ENCODE measurements around the gene DOCK8. TPM values are rescaled to one million over a fixed set of nuclear protein-coding genes. Genes with fewer than 3 reads are reported as not detected.
"Not testable (repeated sequence)": the region's sequence is repeated elsewhere in the genome, so short reads cannot be mapped to it uniquely, and the experiment has no call there.

The DOCK8 gene
- total RNA-seq, 2 experiments from 2014 or later, result 270 to 283 TPM

GRCh38 chr9:396396-396795 is 181.7 kb downstream of the DOCK8 start:
- no peak overlapping the region for H3K4me3 Mint-ChIP-seq
- H3K27ac Mint-ChIP-seq, result no peak overlapping the region
- ChIA-PET POLR2A (no interaction called here), CTCF (interaction anchor here (0.8 kb wide), 1 partner anchor 14 kb away, joined by 3 read pairs; no protein-coding TSS in a partner anchor)
- H3K27me3 Mint-ChIP-seq, result no peaks in the 10 kb centered on the region
- DNase-seq, result no peak
- H3K4me1 Mint-ChIP-seq, result no peaks in the 10 kb centered on the region
- peaks cover 70% of the 10 kb centered on the region for H3K36me3 Mint-ChIP-seq (ENCODE audit: low read depth)
- no peaks in the 10 kb centered on the region for H3K9me3 Mint-ChIP-seq

GRCh38 chr9:398085-398484 is 183.4 kb downstream of the DOCK8 start:
- CTCF ChIA-PET, result interaction anchor here (1.0 kb wide), 1 partner anchor 21 kb away, joined by 3 read pairs; no protein-coding TSS in a partner anchor
- Mint-ChIP-seq H3K27me3 (no peaks in the 10 kb centered on the region), H3K27ac (no peak overlapping the region), H3K9me3 (no peaks in the 10 kb centered on the region), H3K36me3 (ENCODE audit: low read depth) (peaks cover 75% of the 10 kb centered on the region), H3K4me1 (no peaks in the 10 kb centered on the region), H3K4me3 (no peak overlapping the region)
- no peak for DNase-seq
- POLR2A ChIA-PET, result no interaction called here

- Mint-ChIP-seq H3K4me3 (no peak overlapping the region), H3K9me3 (no peaks in the 10 kb centered on the region), H3K27ac (peak overlapping the region; percentile 41), H3K4me1 (no peaks in the 10 kb centered on the region), H3K27me3 (no peaks in the 10 kb centered on the region), H3K36me3 (ENCODE audit: low read depth) (peaks cover 76% of the 10 kb centered on the region)
- POLR2A ChIA-PET, result no interaction called here
- CTCF ChIA-PET, result interaction anchor here (0.9 to 1.6 kb wide), 2 partner anchors 12 to 23 kb away, joined by 3 to 4 read pairs; no protein-coding TSS in a partner anchor
- DNase-seq, result no peak
Observed at GRCh38 chr9:401223-401622, 186.6 kb downstream of the DOCK8 start.

- peaks cover 84% of the 10 kb centered on the region for H3K36me3 Mint-ChIP-seq (ENCODE audit: low read depth)
- no peaks in the 10 kb centered on the region for H3K4me1 Mint-ChIP-seq
- H3K27ac Mint-ChIP-seq, result no peak overlapping the region
- H3K27me3 Mint-ChIP-seq, result no peaks in the 10 kb centered on the region
- ChIA-PET CTCF (interaction anchor here (0.8 kb wide), 1 partner anchor 21 kb away, joined by 4 read pairs; no protein-coding TSS in a partner anchor), POLR2A (no interaction called here)
- H3K9me3 Mint-ChIP-seq, result no peaks in the 10 kb centered on the region
- H3K4me3 Mint-ChIP-seq, result no peak overlapping the region
- DNase-seq, result no peak
Observed at GRCh38 chr9:404234-404633, 189.6 kb downstream of the DOCK8 start.

- CTCF ChIA-PET, result no interaction called here
- Mint-ChIP-seq H3K4me1 (no peaks in the 10 kb centered on the region), H3K4me3 (no peak overlapping the region), H3K27ac (no peak overlapping the region), H3K9me3 (no peaks in the 10 kb centered on the region), H3K36me3 (ENCODE audit: low read depth) (peaks cover 87% of the 10 kb centered on the region), H3K27me3 (no peaks in the 10 kb centered on the region)
- DNase-seq, result no peak
- POLR2A ChIA-PET, result no interaction called here
Observed at GRCh38 chr9:405341-405740, 190.7 kb downstream of the DOCK8 start.

- Mint-ChIP-seq H3K4me3 (no peak overlapping the region), H3K27ac (no peak overlapping the region), H3K9me3 (no peaks in the 10 kb centered on the region), H3K36me3 (ENCODE audit: low read depth) (peaks cover 86% of the 10 kb centered on the region), H3K27me3 (no peaks in the 10 kb centered on the region), H3K4me1 (no peaks in the 10 kb centered on the region)
- DNase-seq, result no peak
- ChIA-PET POLR2A (no interaction called here), CTCF (interaction anchor here (1.9 kb wide), 1 partner anchor 16 kb away, joined by 5 read pairs; no protein-coding TSS in a partner anchor)
Observed at GRCh38 chr9:406886-407654, 192.4 kb downstream of the DOCK8 start.

GRCh38 chr9:409655-410054 is 195.0 kb downstream of the DOCK8 start:
- CTCF ChIA-PET, result not testable (repeated sequence)

GRCh38 chr9:414595-414994 is 199.9 kb downstream of the DOCK8 start:
- Mint-ChIP-seq H3K4me3 (no peak overlapping the region), H3K27ac (no peak overlapping the region), H3K4me1 (no peaks in the 10 kb centered on the region), H3K27me3 (no peaks in the 10 kb centered on the region), H3K36me3 (ENCODE audit: low read depth) (peaks cover 59% of the 10 kb centered on the region), H3K9me3 (no peaks in the 10 kb centered on the region)
- POLR2A ChIA-PET, result no interaction called here
- DNase-seq, result no peak
- CTCF ChIA-PET, result interaction anchor here (1.1 kb wide), 1 partner anchor 46 kb away, joined by 4 read pairs; no protein-coding TSS in a partner anchor

More at GRCh38 chr9:409655-410054, 195.0 kb downstream of the DOCK8 start:
- DNase-seq, H3K4me1 Mint-ChIP-seq, H3K4me3 Mint-ChIP-seq, H3K27me3 Mint-ChIP-seq, H3K9me3 Mint-ChIP-seq, H3K27ac Mint-ChIP-seq, POLR2A ChIA-PET: not testable (repeated sequence)
- peaks cover 80% of the 10 kb centered on the region for H3K36me3 Mint-ChIP-seq (ENCODE audit: low read depth)

GRCh38 chr9:419571-420171 is 205.0 kb downstream of the DOCK8 start:
- no peak for DNase-seq
- ChIA-PET CTCF (interaction anchor here (0.5 to 0.7 kb wide), 2 partner anchors 25 to 275 kb away, joined by 3 to 4 read pairs; no protein-coding TSS in a partner anchor), POLR2A (no interaction called here)
- Mint-ChIP-seq H3K27me3 (no peaks in the 10 kb centered on the region), H3K4me3 (no peak overlapping the region), H3K36me3 (ENCODE audit: low read depth) (peaks cover 64% of the 10 kb centered on the region), H3K4me1 (no peaks in the 10 kb centered on the region), H3K9me3 (no peaks in the 10 kb centered on the region), H3K27ac (no peak overlapping the region)

- Mint-ChIP-seq H3K4me3 (no peak overlapping the region), H3K27ac (no peak overlapping the region), H3K4me1 (no peaks in the 10 kb centered on the region), H3K27me3 (no peaks in the 10 kb centered on the region), H3K36me3 (ENCODE audit: low read depth) (peaks cover 65% of the 10 kb centered on the region), H3K9me3 (no peaks in the 10 kb centered on the region)
- DNase-seq, result no peak
- POLR2A ChIA-PET, result no interaction called here
- CTCF ChIA-PET, result interaction anchor here (1.3 to 1.8 kb wide), 2 partner anchors 10 to 15 kb away, joined by 5 read pairs; no protein-coding TSS in a partner anchor
Observed at GRCh38 chr9:421896-422295, 207.2 kb downstream of the DOCK8 start.

- Mint-ChIP-seq H3K27me3 (no peaks in the 10 kb centered on the region), H3K4me3 (no peak overlapping the region), H3K36me3 (ENCODE audit: low read depth) (peaks cover 62% of the 10 kb centered on the region), H3K4me1 (no peaks in the 10 kb centered on the region), H3K27ac (no peak overlapping the region), H3K9me3 (no peaks in the 10 kb centered on the region)
- ChIA-PET POLR2A (no interaction called here), CTCF (interaction anchor here (0.6 kb wide), 1 partner anchor 381 kb away, joined by 4 read pairs; no protein-coding TSS in a partner anchor)
- no peak for DNase-seq
Observed at GRCh38 chr9:426264-426663, 211.6 kb downstream of the DOCK8 start.

GRCh38 chr9:426976-427375 is 212.3 kb downstream of the DOCK8 start:
- Mint-ChIP-seq H3K9me3 (no peaks in the 10 kb centered on the region), H3K36me3 (ENCODE audit: low read depth) (peaks cover 62% of the 10 kb centered on the region), H3K4me1 (no peaks in the 10 kb centered on the region), H3K4me3 (no peak overlapping the region), H3K27ac (no peak overlapping the region), H3K27me3 (no peaks in the 10 kb centered on the region)
- DNase-seq, result no peak
- ChIA-PET CTCF (interaction anchor here (1.4 kb wide), 1 partner anchor 18 kb away, joined by 4 read pairs; no protein-coding TSS in a partner anchor), POLR2A (no interaction called here)

GRCh38 chr9:431701-432100 is 217.0 kb downstream of the DOCK8 start:
- ChIA-PET POLR2A (no interaction called here), CTCF (interaction anchor here (0.9 to 1.3 kb wide), 2 partner anchors 11 to 40 kb away, joined by 3 to 4 read pairs; no protein-coding TSS in a partner anchor)
- no peak overlapping the region for H3K27ac Mint-ChIP-seq
- H3K27me3 Mint-ChIP-seq, result no peaks in the 10 kb centered on the region
- H3K4me3 Mint-ChIP-seq, result no peak overlapping the region
- no peaks in the 10 kb centered on the region for H3K4me1 Mint-ChIP-seq
- no peaks in the 10 kb centered on the region for H3K9me3 Mint-ChIP-seq
- H3K36me3 Mint-ChIP-seq (ENCODE audit: low read depth), result peaks cover 68% of the 10 kb centered on the region
- no peak for DNase-seq
